ENCODE data around the gene DNASE1L3. TPM values are rescaled to one million over a fixed set of nuclear protein-coding genes. Genes with fewer than 3 reads are reported as not detected.

DNASE1L3 gene
- total and polyA plus RNA-seq, 2 experiments from 2014 or later = 0.39 to 0.94 TPM

GRCh38 chr3:58193682-58194407, 16.9 kb downstream of the DNASE1L3 start:
- H3K4me3 ChIP-seq = no peak overlapping the region
- TF ChIP-seq CTCF (IDR thresholded peaks at IDR 0.05; ENCODE audit: low read depth, low read length) = no peak
- peaks cover 25% of the 10 kb centered on the region for H3K4me1 ChIP-seq (ENCODE audit: low read depth)
- no peak overlapping the region for H3K27ac ChIP-seq
- no peaks in the 10 kb centered on the region for H3K9me3 ChIP-seq (ENCODE audit: low read depth)
- no peaks in the 10 kb centered on the region for H3K27me3 ChIP-seq
- no peak for DNase-seq (ENCODE audit: low read depth in 1 of 2, low spot score in 1 of 2)
- H3K36me3 ChIP-seq = no peaks in the 10 kb centered on the region

GRCh38 chr3:58192069-58192468, 18.7 kb downstream of the DNASE1L3 start:
- no peaks in the 10 kb centered on the region for H3K9me3 ChIP-seq (ENCODE audit: low read depth)
- H3K36me3 ChIP-seq = no peaks in the 10 kb centered on the region
- no peak overlapping the region for H3K4me3 ChIP-seq
- H3K27ac ChIP-seq = no peak overlapping the region
- no peaks in the 10 kb centered on the region for H3K27me3 ChIP-seq
- peaks cover 31% of the 10 kb centered on the region for H3K4me1 ChIP-seq (ENCODE audit: low read depth)
- DNase-seq (ENCODE audit: low read depth in 1 of 2, low spot score in 1 of 2) = no peak
- no peak for TF ChIP-seq CTCF (IDR thresholded peaks at IDR 0.05; ENCODE audit: low read depth, low read length)

- no peaks in the 10 kb centered on the region for H3K27me3 ChIP-seq
- no peak for TF ChIP-seq CTCF (IDR thresholded peaks at IDR 0.05; ENCODE audit: low read depth, low read length)
- H3K36me3 ChIP-seq = no peaks in the 10 kb centered on the region
- H3K4me3 ChIP-seq = no peak overlapping the region
- no peak for DNase-seq (ENCODE audit: low read depth in 1 of 2, low spot score in 1 of 2)
- no peaks in the 10 kb centered on the region for H3K9me3 ChIP-seq (ENCODE audit: low read depth)
- H3K27ac ChIP-seq = no peak overlapping the region
- peaks cover 31% of the 10 kb centered on the region for H3K4me1 ChIP-seq (ENCODE audit: low read depth)
Measured at GRCh38 chr3:58191361-58191991, 19.3 kb downstream of the DNASE1L3 start.

GRCh38 chr3:58190882-58191281, 19.9 kb downstream of the DNASE1L3 start:
- no peak for TF ChIP-seq CTCF (IDR thresholded peaks at IDR 0.05; ENCODE audit: low read depth, low read length)
- Histone ChIP-seq H3K27ac (no peak overlapping the region), H3K4me3 (no peak overlapping the region), H3K36me3 (no peaks in the 10 kb centered on the region), H3K4me1 (ENCODE audit: low read depth) (peaks cover 31% of the 10 kb centered on the region), H3K9me3 (ENCODE audit: low read depth) (no peaks in the 10 kb centered on the region), H3K27me3 (no peaks in the 10 kb centered on the region)
- no peak for DNase-seq (ENCODE audit: low read depth in 1 of 2, low spot score in 1 of 2)

- no peak overlapping the region for H3K4me3 ChIP-seq
- H3K36me3 ChIP-seq = no peaks in the 10 kb centered on the region
- no peaks in the 10 kb centered on the region for H3K9me3 ChIP-seq (ENCODE audit: low read depth)
- DNase-seq (ENCODE audit: low read depth in 1 of 2, low spot score in 1 of 2) = no peak
- no peak overlapping the region for H3K27ac ChIP-seq
- peaks cover 31% of the 10 kb centered on the region for H3K4me1 ChIP-seq (ENCODE audit: low read depth)
- TF ChIP-seq CTCF (IDR thresholded peaks at IDR 0.05; ENCODE audit: low read depth, low read length) = no peak
- H3K27me3 ChIP-seq = no peaks in the 10 kb centered on the region
Measured at GRCh38 chr3:58190291-58190690, 20.5 kb downstream of the DNASE1L3 start.
